T-cell (primary cell): ENCODE results near the gene MEPE. TPM values are rescaled to one million over a fixed set of nuclear protein-coding genes. Genes with fewer than 3 reads are reported as not detected.
A peak's percentile ranks its signal among the peaks of the same experiment; 100 is the strongest.

Experiments
- ATAC-seq, 4 experiments: fragments of 200-7000 bp in 3 of 4; fragments of 150-1000 bp in 1 of 4; cut with Tn5 transposase; replicated peaks in 1 of 4; 1 replicate in 3 of 4; 2 replicates in 1 of 4; pipeline ENCODE4 v1.10.0; 2021; ENCODE audit warnings: moderate library complexity in 3 of 4, mild to moderate bottlenecking in 2 of 4, moderate number of reproducible peaks in 1 of 4
- CTCF ChIA-PET, 2 donors: fragments of 300-600 bp; sonication (Branson Sonifier 250); formaldehyde crosslinking; loops; one replicate each; lab custom pipeline; 2022; ENCODE audit warnings: antibody characterized with exemption in 2 of 2; lab: Charles Lee
- POLR2A ChIA-PET, 2 donors: fragments of 300-600 bp; sonication (Branson Sonifier 250); formaldehyde crosslinking; loops; one replicate each; lab custom pipeline; 2022; ENCODE audit warnings: antibody characterized with exemption in 2 of 2; lab: Charles Lee
- DNase-seq, 35 experiments: peaks; one replicate each; pipeline versions ENCODE4 v3.0.0 to v3.0.0-alpha.2; 2013 to 2023
- H3K27ac ChIP-seq: one replicate; pipeline ENCODE4 v1.5.1; 2013; ENCODE audit warnings: low read length
- H3K27me3 ChIP-seq, 2 experiments: replicated peaks in 1 of 2; 1 replicate in 1 of 2; 2 replicates in 1 of 2; pipeline versions ENCODE4 v1.6.1 to v1.7.0; 2013; ENCODE audit warnings: low read length in 1 of 2, mixed read lengths in 1 of 2; ENCODE audit not compliant: control insufficient read depth in 2 of 2, insufficient read depth in 2 of 2; ENCODE audit errors: extremely low read depth in 1 of 2
- H3K36me3 ChIP-seq, 2 donors: 1 replicate in 1 of 2; 2 replicates in 1 of 2; pipeline versions ENCODE4 v1.6.1 to v1.7.0; 2013; ENCODE audit warnings: low read length in 1 of 2; ENCODE audit not compliant: control insufficient read depth in 2 of 2, insufficient read depth in 1 of 2; ENCODE audit errors: extremely low read depth in 1 of 2
- H3K4me1 ChIP-seq, 2 experiments: 1 replicate in 1 of 2; 2 replicates in 1 of 2; pipeline versions ENCODE4 v1.6.1 to v1.7.0; 2013; ENCODE audit warnings: low read length in 2 of 2, mixed read lengths in 1 of 2; ENCODE audit not compliant: insufficient read depth in 2 of 2, control insufficient read depth in 1 of 2; ENCODE audit errors: extremely low read depth in 1 of 2
- H3K4me3 ChIP-seq, 2 donors: 1 replicate in 1 of 2; 2 replicates in 1 of 2; pipeline versions ENCODE4 v1.5.1 to v1.7.0; 2013; ENCODE audit warnings: mild to moderate bottlenecking in 2 of 2, low read length in 1 of 2, moderate library complexity in 1 of 2; ENCODE audit not compliant: control insufficient read depth in 1 of 2; ENCODE audit errors: extremely low read depth in 1 of 2
- H3K9me3 ChIP-seq: 2 replicates; pipeline ENCODE4 v1.7.0; 2013
- H3K27ac Mint-ChIP-seq, 2 donors: one replicate each; pipeline ENCODE4 v1.8.0; 2020 to 2021; ENCODE audit warnings: mild to moderate bottlenecking in 2 of 2, mixed read lengths in 2 of 2
- H3K27me3 Mint-ChIP-seq, 2 donors: one replicate each; pipeline ENCODE4 v1.8.0; 2021 to 2022; ENCODE audit warnings: mixed read lengths in 2 of 2
- H3K36me3 Mint-ChIP-seq: one replicate; pipeline ENCODE4 v1.8.0; 2021; ENCODE audit warnings: mixed read lengths
- H3K4me1 Mint-ChIP-seq, 3 donors: one replicate each; pipeline ENCODE4 v1.8.0; 2020 to 2022; ENCODE audit warnings: mixed read lengths in 3 of 3, mild to moderate bottlenecking in 1 of 3
- H3K4me3 Mint-ChIP-seq, 3 donors: one replicate each; pipeline ENCODE4 v1.8.0; 2020 to 2022; ENCODE audit warnings: mild to moderate bottlenecking in 3 of 3, mixed read lengths in 3 of 3, moderate library complexity in 3 of 3
- H3K9me3 Mint-ChIP-seq, 3 donors: one replicate each; pipeline ENCODE4 v1.8.0; 2020 to 2022; ENCODE audit warnings: mixed read lengths in 3 of 3
- WGBS: methylation state at CpG from one replicate; pipeline ENCODE4 v1.1.5; 2013; ENCODE audit warnings: missing lambda C conversion rate; ENCODE audit not compliant: insufficient coverage; 5-methylcytosine and 5-hydroxymethylcytosine counted together
- total RNA-seq, 35 experiments: library from RNA in 6 of 35; stranded (reverse) in 6 of 35; fragments of 120-200 nt in 1 of 35; gene quantifications; one replicate each; pipeline versions ENCODE4 v1.2.1 to v1.2.4 and lab custom pipeline; 2013 to 2026

MEPE gene
- total RNA-seq, 5 donors from 2014 or later (not counting 1 experiment from before 2014, with no cell fraction given) = not detected

DNA sequence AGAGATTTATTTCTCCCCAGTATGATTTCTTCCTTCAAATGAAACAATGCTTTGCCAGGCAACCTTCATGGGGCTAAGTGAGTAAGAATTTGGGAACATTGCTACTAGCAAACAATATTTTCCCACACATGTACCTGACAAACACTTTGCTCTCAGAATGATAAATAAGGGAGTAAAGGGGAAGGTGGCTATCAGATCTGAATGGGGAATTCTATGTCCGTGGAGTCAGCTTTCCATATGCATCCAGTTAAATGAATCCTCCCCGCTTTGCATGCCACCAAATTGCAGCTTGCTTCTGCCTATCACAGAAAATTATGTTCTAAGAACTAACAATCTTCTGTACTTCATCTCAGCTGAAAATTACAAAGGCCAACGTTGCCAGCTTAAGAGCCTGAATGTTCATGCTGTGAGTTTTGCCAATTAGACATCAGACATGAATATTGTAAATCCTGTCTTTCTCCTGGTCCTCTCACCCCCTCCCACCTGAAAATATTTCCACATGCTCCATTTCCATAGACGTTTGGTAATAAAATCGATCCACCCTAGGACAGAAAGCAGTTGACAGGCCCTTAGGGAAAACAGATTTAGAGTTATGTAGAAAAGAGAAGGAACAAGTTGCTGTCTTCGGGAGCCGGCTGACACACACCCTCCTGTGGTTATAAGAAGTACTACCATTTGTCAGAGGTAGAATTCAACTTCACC lies 6.3 kb downstream of the MEPE start:
- Histone ChIP-seq H3K36me3 (no peaks in the 10 kb centered on the region), H3K27ac (no peak overlapping the region), H3K4me1 (no peaks in the 10 kb centered on the region), H3K27me3 (no peaks in the 10 kb centered on the region), H3K4me3 (no peak overlapping the region), H3K9me3 (no peaks in the 10 kb centered on the region)
- DNase-seq (peak in 1 of 35 experiments; percentile 24), ATAC-seq (peak in 1 of 4 experiments; percentile 48)
- 60% methylated on average over 3 of the region's 7 CpGs for WGBS
- Mint-ChIP-seq H3K4me3 (no peak overlapping the region), H3K27me3 (peaks cover 17 to 22% of the 10 kb centered on the region in 2 donors), H3K27ac (no peak overlapping the region), H3K9me3 (no peaks in the 10 kb centered on the region), H3K4me1 (no peaks in the 10 kb centered on the region), H3K36me3 (no peaks in the 10 kb centered on the region)
- ChIA-PET CTCF (interaction anchor here (0.5 to 1.0 kb wide), 5 partner anchors 10 to 361 kb away, joined by 3 to 6 read pairs (median 3); no protein-coding TSS in a partner anchor), POLR2A (no interaction called here)

DNA sequence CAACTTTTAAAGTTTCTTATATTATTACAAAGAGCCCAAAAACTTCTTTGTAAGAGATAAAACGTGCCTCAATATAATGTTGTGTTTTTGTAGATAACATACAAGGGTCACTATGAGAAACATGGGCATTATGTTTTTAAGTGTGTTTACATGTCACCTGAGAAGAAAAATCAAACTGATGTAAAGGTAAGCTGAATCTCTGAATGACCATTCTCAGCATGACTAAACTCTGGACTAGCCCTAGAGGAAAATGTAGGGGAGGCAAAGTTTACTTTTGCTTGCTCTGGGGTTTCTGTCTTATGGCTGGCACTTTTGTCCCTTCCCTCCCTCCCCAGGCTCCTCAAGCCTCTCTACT lies 6.8 kb downstream of the MEPE start:
- WGBS = no CpG with 5 or more reads among the region's 1 CpG
- H3K27me3 Mint-ChIP-seq = peaks cover 17 to 18% of the 10 kb centered on the region in 2 donors
- no peaks in the 10 kb centered on the region for H3K36me3 Mint-ChIP-seq
- Histone ChIP-seq H3K4me3 (no peak overlapping the region), H3K27ac (no peak overlapping the region), H3K27me3 (no peaks in the 10 kb centered on the region), H3K36me3 (no peaks in the 10 kb centered on the region), H3K4me1 (no peaks in the 10 kb centered on the region), H3K9me3 (no peaks in the 10 kb centered on the region)
- POLR2A ChIA-PET = no interaction called here
- ATAC-seq (no peak), DNase-seq (no peak)
- CTCF ChIA-PET = interaction anchor here (0.5 to 0.8 kb wide), 3 partner anchors 10 to 94 kb away, joined by 3 to 6 read pairs (median 3); no protein-coding TSS in a partner anchor
- H3K9me3 Mint-ChIP-seq = no peaks in the 10 kb centered on the region
- H3K4me1 Mint-ChIP-seq = no peaks in the 10 kb centered on the region
- H3K4me3 Mint-ChIP-seq = no peak overlapping the region
- H3K27ac Mint-ChIP-seq = no peak overlapping the region

DNA sequence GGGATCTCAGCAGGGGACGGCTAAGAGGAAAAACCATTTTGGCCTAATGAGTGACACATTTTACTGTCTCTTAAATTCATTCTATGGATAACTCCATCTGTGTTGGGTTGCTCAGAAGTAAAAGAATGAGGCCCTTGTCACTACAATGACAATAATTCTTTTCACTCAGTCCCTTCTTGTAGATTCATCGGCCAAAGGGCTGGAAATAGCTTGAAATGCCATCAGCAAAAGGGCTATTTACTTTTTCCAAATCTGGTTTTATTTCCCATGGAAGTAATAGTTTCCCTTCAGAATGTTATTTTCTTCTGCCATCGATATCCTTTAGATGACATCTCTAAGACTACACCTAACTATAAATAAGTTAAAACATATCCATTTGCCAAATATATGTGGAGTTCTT lies 7.4 kb downstream of the MEPE start:
- DNase-seq = no peak
- POLR2A ChIA-PET = no interaction called here
- Histone ChIP-seq H3K4me3 (no peak overlapping the region), H3K4me1 (no peaks in the 10 kb centered on the region), H3K9me3 (no peaks in the 10 kb centered on the region), H3K36me3 (no peaks in the 10 kb centered on the region), H3K27ac (no peak overlapping the region), H3K27me3 (no peaks in the 10 kb centered on the region)
- Mint-ChIP-seq H3K9me3 (no peaks in the 10 kb centered on the region), H3K4me1 (no peaks in the 10 kb centered on the region), H3K4me3 (no peak overlapping the region), H3K27ac (no peak overlapping the region), H3K27me3 (peaks cover 18 to 21% of the 10 kb centered on the region in 2 donors), H3K36me3 (no peaks in the 10 kb centered on the region)
- no CpG with 5 or more reads among the region's 3 CpGs for WGBS
- CTCF ChIA-PET = interaction anchor here in 1 of 2 donors (0.6 to 0.8 kb wide), 2 partner anchors 9 to 95 kb away, joined by 3 read pairs; no protein-coding TSS in a partner anchor
- ATAC-seq = no peak

DNA sequence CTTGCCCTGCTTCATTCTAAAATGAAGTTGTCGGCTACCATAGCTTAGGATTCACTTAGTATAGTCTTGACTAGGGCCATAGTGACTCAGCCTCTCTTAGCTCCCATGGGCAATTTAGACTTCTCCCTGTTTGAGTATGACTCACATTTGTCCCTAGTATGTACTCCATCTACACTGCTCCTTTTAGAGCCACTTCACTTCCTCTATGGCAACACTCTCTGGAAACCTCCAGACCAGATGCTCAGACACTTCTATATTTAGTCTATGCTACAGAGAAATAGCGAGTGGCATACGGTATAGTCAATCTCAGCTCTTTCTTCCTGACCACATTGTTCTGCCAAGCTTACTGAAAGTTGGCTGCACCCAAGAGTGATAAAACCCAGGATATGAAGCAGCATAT lies 11.2 kb downstream of the MEPE start:
- Histone ChIP-seq H3K36me3 (no peaks in the 10 kb centered on the region), H3K27ac (no peak overlapping the region), H3K9me3 (no peaks in the 10 kb centered on the region), H3K27me3 (no peaks in the 10 kb centered on the region), H3K4me3 (no peak overlapping the region), H3K4me1 (peaks cover 2 to 4% of the 10 kb centered on the region in 2 experiments)
- H3K27me3 Mint-ChIP-seq = peaks cover 33 to 34% of the 10 kb centered on the region in 2 donors
- ATAC-seq (no peak), DNase-seq (no peak)
- H3K4me1 Mint-ChIP-seq = peaks cover 2 to 5% (median 5%) of the 10 kb centered on the region in 3 donors
- no peaks in the 10 kb centered on the region for H3K9me3 Mint-ChIP-seq
- no peaks in the 10 kb centered on the region for H3K36me3 Mint-ChIP-seq
- ChIA-PET CTCF (interaction anchor here (0.5 to 0.9 kb wide), 3 partner anchors 8 to 537 kb away, joined by 3 to 5 read pairs (median 4); no protein-coding TSS in a partner anchor), POLR2A (no interaction called here)
- WGBS = 42% methylated on average over 3 of the region's 3 CpGs
- no peak overlapping the region for H3K4me3 Mint-ChIP-seq
- no peak overlapping the region for H3K27ac Mint-ChIP-seq

DNA sequence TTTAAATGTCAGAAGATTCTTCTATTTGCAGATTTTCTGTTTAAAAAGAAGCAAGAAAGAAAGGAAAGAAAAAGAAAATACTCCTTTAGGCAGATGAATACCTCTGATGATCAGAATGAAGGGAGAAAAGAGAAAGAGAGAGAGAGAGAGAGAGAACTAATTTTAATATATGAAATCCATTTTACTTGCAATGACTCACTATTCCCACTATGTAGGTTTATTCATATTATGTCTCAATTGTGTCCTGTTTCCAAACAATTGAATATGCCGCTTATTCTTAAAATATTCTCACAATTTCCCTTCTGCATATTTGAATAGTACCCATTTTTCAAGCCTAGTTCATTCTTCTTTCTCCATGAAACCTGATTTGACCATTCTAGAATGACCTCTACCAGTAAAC lies 11.7 kb downstream of the MEPE start:
- Mint-ChIP-seq H3K27me3 (peaks cover 31 to 34% of the 10 kb centered on the region in 2 donors), H3K36me3 (no peaks in the 10 kb centered on the region), H3K4me1 (peaks cover 7 to 10% (median 8%) of the 10 kb centered on the region in 3 donors), H3K27ac (no peak overlapping the region), H3K4me3 (no peak overlapping the region), H3K9me3 (no peaks in the 10 kb centered on the region)
- ATAC-seq = no peak
- no peaks in the 10 kb centered on the region for H3K9me3 ChIP-seq
- no peaks in the 10 kb centered on the region for H3K27me3 ChIP-seq
- ChIA-PET CTCF (interaction anchor here in 1 of 2 donors (0.9 kb wide), 1 partner anchor 9 kb away, joined by 5 read pairs; no protein-coding TSS in a partner anchor), POLR2A (no interaction called here)
- peaks cover 2 to 8% of the 10 kb centered on the region in 2 experiments for H3K4me1 ChIP-seq
- no CpG with 5 or more reads among the region's 1 CpG for WGBS
- H3K36me3 ChIP-seq = no peaks in the 10 kb centered on the region
- no peak overlapping the region for H3K4me3 ChIP-seq
- DNase-seq = no peak
- no peak overlapping the region for H3K27ac ChIP-seq

DNA sequence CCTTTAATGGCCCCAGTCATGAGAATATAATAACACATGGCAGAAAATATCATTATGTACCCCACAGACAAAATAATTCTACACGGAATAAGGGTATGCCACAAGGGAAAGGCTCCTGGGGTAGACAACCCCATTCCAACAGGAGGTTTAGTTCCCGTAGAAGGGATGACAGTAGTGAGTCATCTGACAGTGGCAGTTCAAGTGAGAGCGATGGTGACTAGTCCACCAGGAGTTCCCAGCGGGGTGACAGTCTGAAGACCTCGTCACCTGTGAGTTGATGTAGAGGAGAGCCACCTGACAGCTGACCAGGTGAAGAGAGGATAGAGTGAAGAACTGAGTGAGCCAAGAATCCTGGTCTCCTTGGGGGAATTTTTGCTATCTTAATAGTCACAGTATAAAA lies 13.5 kb downstream of the MEPE start:
- DNase-seq (no peak), ATAC-seq (no peak)
- Histone ChIP-seq H3K27ac (no peak overlapping the region), H3K4me1 (peaks cover 2 to 15% of the 10 kb centered on the region in 2 experiments), H3K9me3 (no peaks in the 10 kb centered on the region), H3K27me3 (no peaks in the 10 kb centered on the region), H3K36me3 (no peaks in the 10 kb centered on the region), H3K4me3 (no peak overlapping the region)
- WGBS = 100% methylated on average over 2 of the region's 5 CpGs
- H3K4me1 Mint-ChIP-seq = peaks cover 8 to 17% (median 13%) of the 10 kb centered on the region in 3 donors
- H3K36me3 Mint-ChIP-seq = no peaks in the 10 kb centered on the region
- H3K27ac Mint-ChIP-seq = no peak overlapping the region
- peaks cover 25 to 29% of the 10 kb centered on the region in 2 donors for H3K27me3 Mint-ChIP-seq
- ChIA-PET CTCF (no interaction called here), POLR2A (no interaction called here)
- no peaks in the 10 kb centered on the region for H3K9me3 Mint-ChIP-seq
- H3K4me3 Mint-ChIP-seq = no peak overlapping the region
